Natural killer cell treated with Interleukin-12 subunit alpha and Interleukin-12 subunit beta and Interleukin-15 and Interleukin-18, amount 100 ng/mL, for 72 hours (primary cell): Measurements from ENCODE around the gene CPAMD8. TPM values are rescaled to one million over a fixed set of nuclear protein-coding genes. Genes with fewer than 3 reads are reported as not detected.

Experiments used
- ATAC-seq, 2 donors: fragments of 150-1000 bp; cut with Tn5 transposase in 1 of 2; sonication (Bioruptor Pico), chemical (Tn5 transposase) in 1 of 2; 2 replicates each; pipeline ENCODE4 v1.10.0; 2021
- DNase-seq: peaks from one replicate; pipeline ENCODE4 v3.0.0; 2022; ENCODE audit warnings: low spot score
- H3K27ac Mint-ChIP-seq, 2 donors: 1 replicate in 1 of 2; 2 replicates in 1 of 2; pipeline ENCODE4 v1.8.0; 2022; ENCODE audit warnings: mixed read lengths in 2 of 2, mild to moderate bottlenecking in 1 of 2, moderate library complexity in 1 of 2
- H3K27me3 Mint-ChIP-seq, 2 donors: 1 replicate in 1 of 2; 2 replicates in 1 of 2; pipeline ENCODE4 v1.8.0; 2022; ENCODE audit warnings: mixed read lengths in 2 of 2
- H3K36me3 Mint-ChIP-seq: one replicate; pipeline ENCODE4 v1.8.0; 2022; ENCODE audit warnings: mixed read lengths
- H3K4me1 Mint-ChIP-seq, 2 donors: 1 replicate in 1 of 2; 2 replicates in 1 of 2; pipeline ENCODE4 v1.8.0; 2022; ENCODE audit warnings: low read depth in 2 of 2, mixed read lengths in 2 of 2, mild to moderate bottlenecking in 1 of 2
- H3K4me3 Mint-ChIP-seq: one replicate; pipeline ENCODE4 v1.8.0; 2022; ENCODE audit warnings: mixed read lengths
- H3K9me3 Mint-ChIP-seq: 2 replicates; pipeline ENCODE4 v1.8.0; 2022; ENCODE audit warnings: mixed read lengths
- total RNA-seq, 2 donors: library from RNA; stranded (reverse); gene quantifications; one replicate each; pipeline ENCODE4 v1.2.3, GENCODE V29; 2022

CPAMD8 gene
- under 1 TPM; 0.39 to 0.81 TPM for total RNA-seq

DNA sequence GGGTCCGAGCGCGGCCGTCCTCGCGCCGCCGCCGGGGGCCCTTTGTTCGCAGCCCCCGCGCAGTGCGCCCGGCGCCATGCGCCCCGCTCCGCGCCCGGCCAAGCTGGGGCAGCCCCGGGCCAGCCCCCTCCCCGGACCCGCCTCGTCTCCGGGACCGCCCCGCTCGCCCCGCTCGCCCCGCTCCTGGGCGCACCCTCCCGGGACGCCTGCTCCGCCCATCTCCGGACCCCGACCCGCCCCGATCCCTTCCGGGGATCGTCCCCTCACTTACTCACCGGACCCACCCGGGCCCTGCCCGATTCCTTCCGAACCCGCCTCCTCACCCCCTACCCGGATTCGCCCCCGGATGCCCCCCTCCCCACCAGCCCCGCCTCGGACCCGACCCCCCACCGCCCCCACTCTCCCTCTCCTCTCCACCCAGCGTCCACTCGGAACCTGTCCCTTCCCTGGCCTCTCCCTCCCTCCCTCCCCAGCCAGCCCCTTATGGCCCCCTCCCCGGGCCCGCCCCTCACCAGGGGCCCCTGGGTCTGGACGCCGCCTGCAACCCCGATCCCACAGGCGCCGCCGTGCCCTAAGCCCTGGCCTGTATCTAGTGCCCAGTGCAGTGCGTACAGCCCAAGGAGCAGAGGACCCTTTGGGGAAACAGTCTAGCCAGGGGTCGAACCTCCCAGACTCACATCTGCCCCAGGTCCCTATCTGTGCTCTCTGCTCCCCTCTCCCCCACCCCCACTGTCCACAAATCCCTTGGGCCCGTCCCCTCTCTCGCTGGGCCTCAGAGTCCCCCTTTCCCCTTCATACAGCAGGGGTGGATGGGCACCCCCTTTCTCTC lies at the start of gene CPAMD8:
Gene CPAMD8 (minus strand): TSS at position 105 of the 829 bp plus-strand sequence. CDS start 168 bp downstream, outside the sequence.
- Mint-ChIP-seq H3K27ac (no peak within 1 kb of the TSS), H3K9me3 (no peaks in the 10 kb centered on the region), H3K36me3 (peaks cover 5% of the 10 kb centered on the region), H3K4me1 (peaks cover 5 to 8% of the 10 kb centered on the region in 2 donors), H3K4me3 (no peak within 1 kb of the TSS), H3K27me3 (peaks cover 28 to 48% of the 10 kb centered on the region in 2 donors)
- ATAC-seq (peak in 1 of 2 donors; percentile 57), DNase-seq (no peak)

DNA sequence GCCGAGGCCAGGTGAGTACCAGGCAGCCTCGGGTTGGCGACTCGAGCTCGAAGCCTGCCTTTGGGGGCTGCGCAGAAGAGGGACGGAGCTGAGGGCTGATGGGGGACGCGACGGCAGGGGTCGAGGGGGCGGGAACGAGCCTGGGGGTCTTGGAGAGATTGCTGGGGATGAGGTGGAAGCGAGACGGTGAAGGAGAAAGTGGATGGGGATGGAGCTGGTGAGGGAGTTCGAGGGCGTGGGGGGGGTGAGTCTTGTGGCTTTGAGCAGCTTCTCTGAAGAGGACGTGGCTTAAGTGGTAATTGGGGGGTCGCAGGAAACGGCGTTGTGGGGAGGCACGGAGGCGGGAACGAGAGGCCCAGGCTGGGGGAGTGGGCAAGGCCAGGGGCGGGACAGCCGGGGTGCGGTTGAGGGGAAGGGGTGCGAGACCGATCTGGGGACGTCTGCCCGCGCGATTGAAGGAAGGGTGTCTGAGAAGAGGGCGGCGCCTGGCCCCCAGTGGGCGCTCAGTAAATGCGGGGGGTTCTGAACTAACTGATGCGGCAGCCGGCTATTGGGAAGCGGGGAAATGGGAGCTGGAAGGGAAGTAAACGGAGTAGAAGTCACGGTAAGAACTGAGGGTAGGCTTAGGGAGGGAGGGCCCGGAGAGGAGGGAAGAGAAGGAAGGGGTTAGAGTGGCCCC lies 49.4 kb upstream of the CPAMD8 start:
- peak; percentile 1 for ATAC-seq

GRCh38 chr19:17075035-17075863 lies 48.6 kb upstream of the CPAMD8 start, which contains the start of the genes HAUS8 and MYO9B:
Gene HAUS8 (minus strand): TSS chr19:17075452. CDS start chr19:17075422, 30 bp downstream.
Gene MYO9B (plus strand): TSS chr19:17075777. CDS start chr19:17101718, 25,941 bp downstream.
- Mint-ChIP-seq H3K27me3 (no peaks in the 10 kb centered on the region), H3K4me1 (peaks cover 57 to 66% of the 10 kb centered on the region in 2 donors), H3K9me3 (no peaks in the 10 kb centered on the region), H3K27ac (peak within 1 kb of the TSS; percentile 95 to 97), H3K36me3 (peaks cover 10% of the 10 kb centered on the region), H3K4me3 (peak within 1 kb of the TSS; percentile 100)
- DNase-seq: peak; percentile 100
- ATAC-seq: peak; percentile 95

More for the DNA sequence above, 49.4 kb upstream of the CPAMD8 start:
- Mint-ChIP-seq H3K27me3 (no peaks in the 10 kb centered on the region), H3K4me3 (peak overlapping the region; percentile 100), H3K9me3 (no peaks in the 10 kb centered on the region), H3K36me3 (peaks cover 2% of the 10 kb centered on the region), H3K27ac (peak overlapping the region; percentile 95 to 97), H3K4me1 (peaks cover 54 to 63% of the 10 kb centered on the region in 2 donors)
- peak; percentile 79 for DNase-seq

- Mint-ChIP-seq H3K27ac (peak overlapping the region; percentile 95 to 97), H3K9me3 (no peaks in the 10 kb centered on the region), H3K4me1 (peaks cover 54 to 62% of the 10 kb centered on the region in 2 donors), H3K27me3 (no peaks in the 10 kb centered on the region), H3K4me3 (peak overlapping the region; percentile 100), H3K36me3 (peaks cover 10% of the 10 kb centered on the region)
- DNase-seq (no peak), ATAC-seq (no peak)
Observed at GRCh38 chr19:17074634-17075034, 48.0 kb upstream of the CPAMD8 start.

- H3K27ac Mint-ChIP-seq: peak overlapping the region; percentile 95 to 97
- no peak for ATAC-seq
- H3K4me1 Mint-ChIP-seq: peaks cover 48 to 56% of the 10 kb centered on the region in 2 donors
- DNase-seq: no peak
- peak overlapping the region; percentile 100 for H3K4me3 Mint-ChIP-seq
- no peaks in the 10 kb centered on the region for H3K27me3 Mint-ChIP-seq
- H3K9me3 Mint-ChIP-seq: no peaks in the 10 kb centered on the region
- H3K36me3 Mint-ChIP-seq: peaks cover 10% of the 10 kb centered on the region
Observed at GRCh38 chr19:17073869-17074633, 47.4 kb upstream of the CPAMD8 start.

GRCh38 chr19:17070912-17071311 lies 44.3 kb upstream of the CPAMD8 start:
- Mint-ChIP-seq H3K36me3 (peaks cover 17% of the 10 kb centered on the region), H3K4me3 (no peak overlapping the region), H3K9me3 (no peaks in the 10 kb centered on the region), H3K4me1 (peaks cover 39 to 45% of the 10 kb centered on the region in 2 donors), H3K27ac (peak overlapping the region in 1 of 2 donors; percentile 2), H3K27me3 (no peaks in the 10 kb centered on the region)
- ATAC-seq (no peak), DNase-seq (no peak)

DNA sequence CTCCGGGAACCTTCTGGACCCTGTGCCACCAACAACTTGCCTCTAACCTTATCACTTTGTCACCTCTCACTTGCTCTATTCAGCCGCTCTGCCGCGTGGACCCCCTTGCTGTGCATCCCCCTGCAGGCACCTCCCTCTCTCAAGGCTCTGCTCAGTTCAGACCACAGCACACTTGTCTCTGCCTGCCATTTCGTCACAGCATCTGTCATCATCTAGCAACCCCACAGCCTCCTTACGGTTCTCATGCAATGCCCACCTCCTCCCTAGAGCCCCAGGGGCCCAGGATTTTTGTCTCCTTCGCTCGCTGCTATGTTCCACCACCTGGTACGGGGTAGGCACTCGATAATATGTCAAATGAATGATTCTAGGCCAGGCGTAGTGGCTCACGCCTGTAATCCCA lies 43.8 kb upstream of the CPAMD8 start:
- peaks cover 17% of the 10 kb centered on the region for H3K36me3 Mint-ChIP-seq
- no peaks in the 10 kb centered on the region for H3K9me3 Mint-ChIP-seq
- H3K4me3 Mint-ChIP-seq: no peak overlapping the region
- DNase-seq: no peak
- ATAC-seq: no peak
- peaks cover 38 to 47% of the 10 kb centered on the region in 2 donors for H3K4me1 Mint-ChIP-seq
- H3K27me3 Mint-ChIP-seq: no peaks in the 10 kb centered on the region
- H3K27ac Mint-ChIP-seq: no peak overlapping the region

DNA sequence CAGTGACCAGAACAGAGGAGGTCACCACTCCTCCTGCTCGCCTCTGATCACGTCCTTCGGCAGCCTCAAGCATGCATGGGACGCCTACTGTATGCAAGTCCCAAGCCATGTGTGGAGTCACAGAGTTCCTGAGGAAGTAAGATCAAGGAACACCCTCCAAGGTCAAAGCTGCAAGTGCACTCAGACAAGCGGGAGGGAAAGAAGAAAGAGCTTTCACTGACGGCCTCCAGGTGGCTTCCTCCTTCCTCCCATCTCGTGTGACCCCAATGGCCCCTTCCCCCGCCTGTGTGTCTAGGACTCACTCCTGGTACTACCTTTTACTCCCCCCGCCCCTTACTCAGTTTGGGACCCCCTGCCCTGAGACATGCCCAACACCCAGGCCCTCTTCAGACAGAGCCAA lies 42.6 kb upstream of the CPAMD8 start:
- H3K36me3 Mint-ChIP-seq: peaks cover 17% of the 10 kb centered on the region
- no peak for DNase-seq
- no peak overlapping the region for H3K4me3 Mint-ChIP-seq
- H3K27ac Mint-ChIP-seq: no peak overlapping the region
- no peaks in the 10 kb centered on the region for H3K9me3 Mint-ChIP-seq
- ATAC-seq: no peak
- H3K27me3 Mint-ChIP-seq: no peaks in the 10 kb centered on the region
- peaks cover 43 to 52% of the 10 kb centered on the region in 2 donors for H3K4me1 Mint-ChIP-seq

- Mint-ChIP-seq H3K4me3 (no peak overlapping the region), H3K27ac (no peak overlapping the region), H3K36me3 (peaks cover 36% of the 10 kb centered on the region), H3K4me1 (peaks cover 26 to 36% of the 10 kb centered on the region in 2 donors), H3K9me3 (no peaks in the 10 kb centered on the region), H3K27me3 (peaks cover 7 to 8% of the 10 kb centered on the region in 2 donors)
- no peak for DNase-seq
- no peak for ATAC-seq
Observed at GRCh38 chr19:17063428-17063827, 36.8 kb upstream of the CPAMD8 start.

DNA sequence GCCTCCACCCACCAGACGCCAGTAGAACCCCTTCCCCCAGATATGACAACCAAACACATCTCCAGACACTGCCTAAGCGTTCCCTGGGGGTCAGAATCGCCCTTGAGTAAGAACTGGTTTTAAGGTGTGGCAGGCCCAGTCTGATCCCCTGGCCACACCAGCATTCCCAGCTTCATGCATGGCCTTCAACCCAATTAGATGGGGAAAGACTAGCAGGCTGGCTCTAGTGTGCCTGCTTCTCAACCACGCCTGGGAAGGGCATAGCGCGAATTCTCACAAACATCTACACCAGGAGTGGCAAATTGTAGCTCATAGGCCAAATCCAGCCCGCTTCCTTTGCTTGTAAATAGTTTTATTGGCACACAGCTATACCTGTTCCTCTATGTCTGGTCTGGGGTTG lies 35.1 kb upstream of the CPAMD8 start:
- Mint-ChIP-seq H3K4me1 (peaks cover 17 to 27% of the 10 kb centered on the region in 2 donors), H3K36me3 (peaks cover 34% of the 10 kb centered on the region), H3K9me3 (no peaks in the 10 kb centered on the region), H3K27ac (no peak overlapping the region), H3K4me3 (no peak overlapping the region), H3K27me3 (peaks cover 7 to 8% of the 10 kb centered on the region in 2 donors)
- DNase-seq (no peak), ATAC-seq (no peak)

DNA sequence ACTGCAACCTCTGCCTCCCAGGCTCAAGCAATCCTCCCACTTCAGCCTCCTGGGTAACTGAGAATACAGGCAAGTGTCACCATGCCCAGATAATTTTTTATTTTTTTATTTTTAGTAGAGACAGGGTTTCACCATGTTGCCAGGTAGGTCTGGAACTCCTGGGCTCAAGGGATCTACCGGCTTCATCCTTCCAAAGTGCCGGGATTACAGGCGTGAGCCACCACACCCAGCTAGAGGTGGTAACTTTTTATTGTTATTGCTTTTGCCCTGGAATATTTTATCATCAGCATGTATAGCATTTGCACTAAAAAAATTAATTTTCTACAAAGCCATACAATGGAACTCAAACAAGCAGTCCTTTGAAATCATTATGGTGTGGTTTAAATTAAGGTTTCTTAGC lies 34.6 kb upstream of the CPAMD8 start:
- Mint-ChIP-seq H3K4me1 (peaks cover 17 to 23% of the 10 kb centered on the region in 2 donors), H3K9me3 (no peaks in the 10 kb centered on the region), H3K4me3 (no peak overlapping the region), H3K36me3 (peaks cover 34% of the 10 kb centered on the region), H3K27me3 (peaks cover 7 to 8% of the 10 kb centered on the region in 2 donors), H3K27ac (no peak overlapping the region)
- no peak for DNase-seq
- ATAC-seq: no peak

DNA sequence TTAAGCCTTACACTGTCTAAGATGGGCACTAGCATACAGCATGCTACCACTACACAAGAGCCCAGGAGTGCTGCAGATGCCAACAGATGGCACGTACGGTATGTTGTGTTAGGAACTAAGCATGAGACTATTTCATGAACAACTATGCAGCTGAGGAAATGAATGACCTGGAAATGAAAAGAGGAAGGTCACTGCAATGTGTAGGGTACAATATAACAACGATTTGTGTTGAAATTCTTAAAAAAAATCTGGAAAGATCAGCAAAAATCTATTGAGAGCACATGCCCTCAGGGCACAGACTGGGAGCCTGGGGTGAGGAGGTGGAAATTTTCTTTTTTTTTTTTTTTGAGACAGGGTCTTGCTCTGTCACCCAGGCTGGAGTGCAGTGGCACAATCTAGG lies 34.2 kb upstream of the CPAMD8 start:
- no peak for DNase-seq
- Mint-ChIP-seq H3K9me3 (no peaks in the 10 kb centered on the region), H3K27me3 (peaks cover 7 to 8% of the 10 kb centered on the region in 2 donors), H3K4me1 (peaks cover 17 to 22% of the 10 kb centered on the region in 2 donors), H3K36me3 (peaks cover 34% of the 10 kb centered on the region), H3K27ac (no peak overlapping the region), H3K4me3 (no peak overlapping the region)
- ATAC-seq: no peak

- no peak overlapping the region for H3K4me3 Mint-ChIP-seq
- peaks cover 27% of the 10 kb centered on the region for H3K36me3 Mint-ChIP-seq
- no peak for DNase-seq
- H3K27ac Mint-ChIP-seq: no peak overlapping the region
- ATAC-seq: no peak
- H3K4me1 Mint-ChIP-seq: no peaks in the 10 kb centered on the region
- peaks cover 0 to 5% of the 10 kb centered on the region in 2 donors for H3K27me3 Mint-ChIP-seq
- H3K9me3 Mint-ChIP-seq: no peaks in the 10 kb centered on the region
Observed at GRCh38 chr19:17058236-17058635, 31.6 kb upstream of the CPAMD8 start.
